Kidney (tissue), 14 donors: ENCODE measurements around the gene OTUD4. TPM values are rescaled to one million over a fixed set of nuclear protein-coding genes. Genes with fewer than 3 reads are reported as not detected.

Experiments used
- DNase-seq, 5 donors: peaks; one replicate each; pipeline ENCODE4 v3.0.0-alpha.2; 2013 to 2020
- FAIRE-seq: peaks from 2 replicates; lab custom pipeline; 2012; peaks lifted over from hg19 to GRCh38; lab: Jason Lieb, UNC
- H3K27ac ChIP-seq, 2 donors: one replicate each; pipeline ENCODE4 v1.7.0; 2013; ENCODE audit warnings: low read depth in 2 of 2, low read length in 2 of 2, inconsistent platforms in 1 of 2
- H3K27me3 ChIP-seq: one replicate; pipeline ENCODE4 v1.7.1; 2013; ENCODE audit warnings: low read length, inconsistent platforms; ENCODE audit not compliant: control insufficient read depth, insufficient read depth
- H3K36me3 ChIP-seq, 3 donors: one replicate each; pipeline versions ENCODE4 v1.7.0 to v1.7.1; 2013; ENCODE audit warnings: low read length in 3 of 3, control low read depth in 1 of 3, inconsistent platforms in 1 of 3; ENCODE audit not compliant: insufficient read depth in 3 of 3, control insufficient read depth in 2 of 3
- H3K4me1 ChIP-seq, 3 donors: one replicate each; pipeline versions ENCODE4 v1.7.0 to v1.7.1; 2013; ENCODE audit warnings: low read length in 3 of 3, inconsistent platforms in 1 of 3, low read depth in 1 of 3; ENCODE audit not compliant: control insufficient read depth in 2 of 3, insufficient read depth in 2 of 3
- H3K4me3 ChIP-seq, 3 donors: one replicate each; pipeline versions ENCODE4 v1.7.0 to v1.8.1; 2013; ENCODE audit warnings: low read length in 3 of 3, control low read depth in 1 of 3, inconsistent platforms in 1 of 3
- H3K9ac ChIP-seq, 3 donors: one replicate each; pipeline versions ENCODE4 v1.7.0 to v1.7.1; 2013; ENCODE audit warnings: low read length in 3 of 3, control low read depth in 1 of 3, inconsistent platforms in 1 of 3
- H3K9me3 ChIP-seq, 3 donors: one replicate each; pipeline versions ENCODE4 v1.7.0 to v1.7.1; 2013; ENCODE audit warnings: low read length in 3 of 3, control low read depth in 1 of 3, inconsistent platforms in 1 of 3; ENCODE audit not compliant: control insufficient read depth in 2 of 3, insufficient read depth in 1 of 3
- CTCF ChIP-seq: IDR thresholded peaks from 3 replicates; pipeline ENCODE4 v1.5.1; 2012; ENCODE audit warnings: mild to moderate bottlenecking, moderate library complexity, borderline replicate concordance; ENCODE audit not compliant: insufficient read depth; ENCODE audit errors: extremely low read depth
- intact Hi-C: fragments of 100-400 bp; cut with DNase I; formaldehyde crosslinking; loops from one replicate; pipeline ENCODE4 v1.11.1; 2022
- polyA plus RNA-seq: library from polyadenylated mRNA; stranded (reverse); fragments of 350-450 nt; fragmentation: Illumina TruSeq; extraction: RNeasy Lipid Tissue Mini Kit (QIAGEN cat#74804); gene quantifications from one replicate; pipeline ENCODE4 v1.2.3, GENCODE V29; 2014; ENCODE audit warnings: low read depth, low replicate concordance; ENCODE audit not compliant: insufficient read depth
- total RNA-seq: library from RNA; stranded (reverse); fragmentation: NEBNext Ultra II Directional; extraction: Animal tissue kit (Norgen Biotek cat#: 25700); gene quantifications from one replicate; pipeline ENCODE4 v1.2.1, GENCODE V29; 2021
- donor health status: control.
- donor health status: control.
- donor health status: control.
- donor health status: control.
- donor health status: control.
- donor health status: DM: yes; HTN: yes; CAD: no.
- donor health status: Normal renal cell carcinoma (clear cell type).

The OTUD4 gene
- total and polyA plus RNA-seq, 2 donors from 2014 or later, result 5.6 to 45.4 TPM

DNA sequence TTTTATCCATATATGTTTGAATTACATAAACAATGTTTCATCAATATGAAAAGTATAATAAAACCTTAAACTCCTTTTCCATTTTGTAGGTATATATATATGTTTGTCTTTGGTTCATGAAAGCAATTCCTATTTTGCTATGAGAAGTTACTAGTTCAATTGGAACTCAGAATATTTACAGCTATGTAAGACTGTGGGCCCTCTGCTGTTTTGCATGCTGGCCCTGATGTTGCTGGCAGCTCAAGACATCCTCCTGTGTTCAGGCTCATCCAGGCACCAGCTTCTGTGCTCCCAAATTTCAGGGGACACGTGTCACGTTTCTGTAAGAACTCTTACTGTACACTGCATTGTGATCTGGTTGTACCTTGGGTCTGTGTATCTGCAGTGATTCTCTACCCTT lies 38.7 kb upstream of the OTUD4 start:
- Histone ChIP-seq H3K4me1 (no peaks in the 10 kb centered on the region), H3K9ac (no peak overlapping the region), H3K27me3 (no peaks in the 10 kb centered on the region), H3K4me3 (no peak overlapping the region), H3K9me3 (no peaks in the 10 kb centered on the region), H3K36me3 (no peaks in the 10 kb centered on the region), H3K27ac (no peak overlapping the region)
- no peak for FAIRE-seq
- no peak for DNase-seq
- intact Hi-C loops, result no loop called here
- no peak for TF ChIP-seq CTCF

- no peaks in the 10 kb centered on the region for H3K27me3 ChIP-seq
- DNase-seq, result peak in 2 of 5 donors; percentile 52 to 65
- no peaks in the 10 kb centered on the region for H3K4me1 ChIP-seq
- intact Hi-C loops, result no loop called here
- no peaks in the 10 kb centered on the region for H3K9me3 ChIP-seq
- FAIRE-seq, result no peak
- H3K27ac ChIP-seq, result no peak overlapping the region
- H3K9ac ChIP-seq, result no peak overlapping the region
- H3K36me3 ChIP-seq, result no peaks in the 10 kb centered on the region
- TF ChIP-seq CTCF, result no peak
- H3K4me3 ChIP-seq, result no peak overlapping the region
These were observed 37.9 kb upstream of the OTUD4 start for GRCh38 chr4:145218251-145218650.

DNA sequence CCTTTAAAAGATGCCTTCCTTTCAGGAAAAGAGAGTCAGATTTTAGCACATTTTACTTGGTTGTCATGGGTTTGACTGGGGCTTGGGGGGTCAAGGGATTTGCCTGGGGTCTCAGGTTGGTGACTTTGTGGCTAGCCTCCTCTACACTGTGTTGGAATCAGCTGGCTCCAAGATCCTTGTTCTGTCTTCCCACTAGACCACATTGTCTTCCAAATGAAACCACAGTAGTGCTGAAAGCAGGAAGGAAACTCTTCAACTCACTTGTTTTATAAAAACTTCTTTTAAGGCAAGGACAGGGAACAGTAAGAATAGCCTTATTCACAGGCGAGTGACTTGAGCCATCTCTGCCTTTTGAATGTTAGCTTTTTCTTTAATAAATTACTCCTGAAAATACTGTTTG lies 37.0 kb upstream of the OTUD4 start:
- no peak overlapping the region for H3K4me3 ChIP-seq
- DNase-seq (no peak), FAIRE-seq (no peak)
- H3K9me3 ChIP-seq, result no peaks in the 10 kb centered on the region
- H3K4me1 ChIP-seq, result no peaks in the 10 kb centered on the region
- H3K36me3 ChIP-seq, result no peaks in the 10 kb centered on the region
- no peak for TF ChIP-seq CTCF
- H3K9ac ChIP-seq, result no peak overlapping the region
- no peaks in the 10 kb centered on the region for H3K27me3 ChIP-seq
- no peak overlapping the region for H3K27ac ChIP-seq
- intact Hi-C loops, result no loop called here

GRCh38 chr4:145216535-145216934 lies 36.1 kb upstream of the OTUD4 start:
- H3K9ac ChIP-seq, result no peak overlapping the region
- FAIRE-seq (peak; percentile 76), DNase-seq (peak in 1 of 5 donors; percentile 36)
- no peak overlapping the region for H3K27ac ChIP-seq
- H3K4me1 ChIP-seq, result no peaks in the 10 kb centered on the region
- H3K4me3 ChIP-seq, result no peak overlapping the region
- no peaks in the 10 kb centered on the region for H3K27me3 ChIP-seq
- peak; percentile 52 for TF ChIP-seq CTCF
- H3K36me3 ChIP-seq, result no peaks in the 10 kb centered on the region
- intact Hi-C loops, result no loop called here
- H3K9me3 ChIP-seq, result no peaks in the 10 kb centered on the region
